Brain microvascular endothelial cell (primary cell): ENCODE data around the gene COL25A1.

ENCODE experiments used
- DNase-seq: peaks from one replicate; pipeline ENCODE4 v3.0.0-alpha.2; 2020
- H3K27ac ChIP-seq: fragments of 250-450 bp; sonication (Bioruptor Pico); 2 replicates; pipeline ENCODE4 v1.5.1; 2020; ENCODE audit warnings: mild to moderate bottlenecking, moderate library complexity
- H3K27me3 ChIP-seq: fragments of 250-450 bp; sonication (Bioruptor Pico); replicated peaks from 2 replicates; pipeline ENCODE4 v1.5.1; 2020; ENCODE audit warnings: mild to moderate bottlenecking
- H3K36me3 ChIP-seq: fragments of 250-450 bp; sonication (Bioruptor Pico); replicated peaks from 2 replicates; pipeline ENCODE4 v1.5.1; 2020; ENCODE audit warnings: mild to moderate bottlenecking
- H3K4me3 ChIP-seq: 2 replicates; pipeline ENCODE4 v1.5.1; 2011; ENCODE audit warnings: low read depth, mild to moderate bottlenecking, control low read depth, low read length, moderate library complexity
- in situ Hi-C: cut with HindIII; loops from 2 replicates; pipeline ENCODE4 v1.10.0; 2017; ENCODE audit warnings: low sequenced_read_pairs, low pct_ligation_motif_present
- TF ChIP-seq, protein P1 (sequence below): IDR thresholded peaks from 2 replicates; pipeline ENCODE4 v1.5.1; 2011; ENCODE audit warnings: low read depth, mild to moderate bottlenecking, moderate library complexity, low read length, control low read depth, inconsistent platforms; ENCODE audit errors: missing control alignments

Gene COL25A1

DNA sequence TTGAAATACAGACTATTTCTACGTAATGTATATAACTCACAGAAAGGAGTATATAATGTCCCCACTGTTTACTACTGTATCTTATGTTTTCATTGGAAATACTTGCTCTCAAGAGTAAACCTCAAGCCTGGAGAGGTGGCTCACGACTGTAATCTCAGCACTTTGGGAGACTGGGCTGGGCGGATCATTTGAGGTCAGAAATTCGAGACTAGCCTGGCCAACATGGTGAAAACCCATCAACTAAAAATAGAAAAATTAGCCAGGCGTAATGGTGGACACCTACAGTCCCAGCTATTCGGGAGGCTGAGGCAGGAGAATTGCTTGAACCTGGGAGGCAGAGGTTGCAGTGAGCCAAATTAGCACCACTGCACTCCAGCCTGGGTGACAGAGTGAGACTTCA, 92.8 kb downstream of the COL25A1 start:
- DNase-seq: no peak
- TF ChIP-seq, protein P1, sequence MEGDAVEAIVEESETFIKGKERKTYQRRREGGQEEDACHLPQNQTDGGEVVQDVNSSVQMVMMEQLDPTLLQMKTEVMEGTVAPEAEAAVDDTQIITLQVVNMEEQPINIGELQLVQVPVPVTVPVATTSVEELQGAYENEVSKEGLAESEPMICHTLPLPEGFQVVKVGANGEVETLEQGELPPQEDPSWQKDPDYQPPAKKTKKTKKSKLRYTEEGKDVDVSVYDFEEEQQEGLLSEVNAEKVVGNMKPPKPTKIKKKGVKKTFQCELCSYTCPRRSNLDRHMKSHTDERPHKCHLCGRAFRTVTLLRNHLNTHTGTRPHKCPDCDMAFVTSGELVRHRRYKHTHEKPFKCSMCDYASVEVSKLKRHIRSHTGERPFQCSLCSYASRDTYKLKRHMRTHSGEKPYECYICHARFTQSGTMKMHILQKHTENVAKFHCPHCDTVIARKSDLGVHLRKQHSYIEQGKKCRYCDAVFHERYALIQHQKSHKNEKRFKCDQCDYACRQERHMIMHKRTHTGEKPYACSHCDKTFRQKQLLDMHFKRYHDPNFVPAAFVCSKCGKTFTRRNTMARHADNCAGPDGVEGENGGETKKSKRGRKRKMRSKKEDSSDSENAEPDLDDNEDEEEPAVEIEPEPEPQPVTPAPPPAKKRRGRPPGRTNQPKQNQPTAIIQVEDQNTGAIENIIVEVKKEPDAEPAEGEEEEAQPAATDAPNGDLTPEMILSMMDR: no peak
- Histone ChIP-seq H3K36me3 (no peaks in the 10 kb centered on the region), H3K4me3 (no peak overlapping the region), H3K27ac (no peak overlapping the region), H3K27me3 (no peaks in the 10 kb centered on the region)
- in situ Hi-C loops: no loop called here

DNA sequence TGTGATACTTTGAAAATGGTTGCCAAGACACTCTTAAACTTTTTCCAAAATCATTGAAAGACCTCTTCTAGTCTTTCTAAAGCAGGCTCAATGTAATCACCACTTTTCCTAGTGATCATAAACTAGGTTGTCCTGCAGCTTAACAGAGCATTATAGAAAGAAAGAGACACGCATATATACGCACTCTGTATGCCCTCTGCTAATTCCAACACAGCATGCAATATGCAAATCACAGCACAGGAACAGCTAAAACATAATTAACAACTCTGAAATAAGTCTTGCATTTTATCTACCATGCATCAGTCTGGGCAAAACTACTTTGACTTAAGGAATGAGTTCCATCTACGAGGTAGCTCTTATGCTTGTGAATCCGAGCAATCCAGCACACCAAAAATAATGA, 94.6 kb downstream of the COL25A1 start:
- Histone ChIP-seq H3K27me3 (no peaks in the 10 kb centered on the region), H3K27ac (no peak overlapping the region), H3K4me3 (no peak overlapping the region), H3K36me3 (no peaks in the 10 kb centered on the region)
- DNase-seq: no peak
- TF ChIP-seq, protein P1: no peak
- in situ Hi-C loops: no loop called here

DNA sequence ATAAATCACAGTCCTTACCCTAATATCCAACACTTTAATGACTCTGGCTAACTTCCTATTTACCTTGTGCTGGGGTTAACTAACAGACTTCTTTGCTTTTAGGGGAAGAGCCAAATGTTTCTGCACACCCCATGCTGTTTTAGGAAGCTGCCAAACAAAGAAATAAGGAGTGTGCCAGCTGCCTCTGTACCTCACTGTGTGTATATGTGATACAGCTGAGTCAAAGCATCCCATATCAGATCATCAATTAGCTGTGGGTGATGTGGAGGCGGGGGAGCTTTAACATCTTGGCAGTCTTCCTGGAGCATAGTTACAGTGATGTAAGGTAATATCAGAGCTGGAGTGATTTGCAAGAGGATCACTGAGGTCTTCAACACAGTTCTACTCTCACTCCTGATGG, 95.4 kb downstream of the COL25A1 start:
- in situ Hi-C loops: no loop called here
- peak; percentile 60 for DNase-seq
- H3K27ac ChIP-seq: no peak overlapping the region

DNA sequence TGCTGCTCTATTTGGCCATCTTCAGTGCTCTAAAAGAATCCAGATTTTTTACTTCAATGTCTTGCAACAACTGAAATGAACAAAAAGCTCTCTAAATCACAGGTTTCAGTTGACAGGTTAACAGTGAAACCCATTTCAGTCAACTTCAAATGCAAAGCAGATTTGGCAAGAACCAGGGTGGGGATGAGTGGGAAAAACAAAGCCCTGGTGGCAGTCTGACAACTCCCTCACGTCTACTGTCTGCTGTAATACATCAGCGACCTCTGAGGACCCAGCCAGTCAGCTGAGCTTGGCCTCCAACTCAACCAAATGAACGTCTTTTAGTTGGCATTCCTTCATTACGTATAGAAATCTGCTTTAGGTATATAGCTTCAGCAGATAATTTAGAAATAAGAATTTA, 95.8 kb downstream of the COL25A1 start:
- no peaks in the 10 kb centered on the region for H3K27me3 ChIP-seq
- no peak overlapping the region for H3K27ac ChIP-seq
- DNase-seq: no peak
- in situ Hi-C loops: no loop called here
- no peak overlapping the region for H3K4me3 ChIP-seq
- no peaks in the 10 kb centered on the region for H3K36me3 ChIP-seq
- TF ChIP-seq, protein P1: no peak

More for the DNA sequence above, 95.4 kb downstream of the COL25A1 start:
- TF ChIP-seq, protein P1: no peak
- Histone ChIP-seq H3K4me3 (no peak overlapping the region), H3K27me3 (no peaks in the 10 kb centered on the region), H3K36me3 (no peaks in the 10 kb centered on the region)

DNA sequence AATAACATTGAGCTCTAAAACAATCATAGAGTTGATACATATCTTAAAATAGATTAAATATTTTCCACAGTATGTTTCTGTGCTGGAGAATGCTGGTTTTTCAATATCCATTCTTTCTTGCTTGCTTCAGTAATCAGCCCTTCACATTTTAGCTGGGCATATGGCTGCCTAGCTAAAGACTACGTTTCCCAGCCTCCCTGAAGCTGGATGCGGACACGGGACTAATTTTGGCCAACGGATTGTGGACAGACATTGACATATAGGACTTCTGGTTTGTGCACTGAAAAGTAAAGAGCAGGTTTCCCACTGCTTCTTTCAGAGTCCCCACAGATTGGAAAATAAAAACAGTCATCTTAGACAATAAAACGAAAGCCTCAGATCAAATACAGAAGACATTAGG, 97.3 kb downstream of the COL25A1 start:
- Histone ChIP-seq H3K36me3 (no peaks in the 10 kb centered on the region), H3K27ac (no peak overlapping the region), H3K4me3 (no peak overlapping the region), H3K27me3 (no peaks in the 10 kb centered on the region)
- in situ Hi-C loops: no loop called here
- DNase-seq: no peak
- TF ChIP-seq, protein P1: no peak

DNA sequence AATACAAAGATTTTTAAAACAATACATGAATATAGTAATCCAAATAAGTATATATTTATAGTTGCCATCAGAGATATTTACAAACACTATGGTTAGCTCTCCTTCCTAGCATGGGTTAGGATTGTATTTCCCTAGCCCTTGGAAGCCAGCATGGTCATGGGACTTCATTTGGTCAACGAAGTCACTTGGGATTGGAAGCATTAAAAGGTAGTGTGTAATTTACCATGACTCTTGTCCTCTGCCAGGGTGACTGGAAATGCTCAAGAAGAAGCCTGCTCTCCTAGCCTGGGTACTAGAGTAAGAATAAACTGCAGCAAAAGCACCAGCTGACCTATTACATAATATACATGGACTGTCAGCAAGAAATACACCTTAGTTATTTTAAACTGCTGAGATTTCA, 102.9 kb downstream of the COL25A1 start:
- H3K36me3 ChIP-seq: no peaks in the 10 kb centered on the region
- H3K27ac ChIP-seq: no peak overlapping the region
- no peak for DNase-seq
- TF ChIP-seq, protein P1: no peak
- no peak overlapping the region for H3K4me3 ChIP-seq
- H3K27me3 ChIP-seq: no peaks in the 10 kb centered on the region
- in situ Hi-C loops: no loop called here
